ENCODE results near the gene DHRS3.

The DHRS3 gene

GRCh38 chr1:12608311-12608957 lies 9.6 kb downstream of the DHRS3 start:
- TF ChIP-seq EZH2phosphoT487 (conservative IDR thresholded peaks at IDR 0.05; ENCODE audit: low read length), result no peak
- TF ChIP-seq, protein P1, sequence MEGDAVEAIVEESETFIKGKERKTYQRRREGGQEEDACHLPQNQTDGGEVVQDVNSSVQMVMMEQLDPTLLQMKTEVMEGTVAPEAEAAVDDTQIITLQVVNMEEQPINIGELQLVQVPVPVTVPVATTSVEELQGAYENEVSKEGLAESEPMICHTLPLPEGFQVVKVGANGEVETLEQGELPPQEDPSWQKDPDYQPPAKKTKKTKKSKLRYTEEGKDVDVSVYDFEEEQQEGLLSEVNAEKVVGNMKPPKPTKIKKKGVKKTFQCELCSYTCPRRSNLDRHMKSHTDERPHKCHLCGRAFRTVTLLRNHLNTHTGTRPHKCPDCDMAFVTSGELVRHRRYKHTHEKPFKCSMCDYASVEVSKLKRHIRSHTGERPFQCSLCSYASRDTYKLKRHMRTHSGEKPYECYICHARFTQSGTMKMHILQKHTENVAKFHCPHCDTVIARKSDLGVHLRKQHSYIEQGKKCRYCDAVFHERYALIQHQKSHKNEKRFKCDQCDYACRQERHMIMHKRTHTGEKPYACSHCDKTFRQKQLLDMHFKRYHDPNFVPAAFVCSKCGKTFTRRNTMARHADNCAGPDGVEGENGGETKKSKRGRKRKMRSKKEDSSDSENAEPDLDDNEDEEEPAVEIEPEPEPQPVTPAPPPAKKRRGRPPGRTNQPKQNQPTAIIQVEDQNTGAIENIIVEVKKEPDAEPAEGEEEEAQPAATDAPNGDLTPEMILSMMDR (IDR thresholded peaks at IDR 0.05; ENCODE audit: insufficient read depth, low read length, poor library complexity, severe bottlenecking), result no peak
- no peak overlapping the region for H3K4me2 ChIP-seq (ENCODE audit: low read depth, low read length, poor library complexity, severe bottlenecking)
- no peaks in the 10 kb centered on the region for H3K9me2 ChIP-seq (replicated peaks; ENCODE audit: insufficient read depth, low read length)
- H3K79me2 ChIP-seq (ENCODE audit: insufficient read depth, low read length), result no peaks in the 10 kb centered on the region
- H3K27ac ChIP-seq (ENCODE audit: low read depth, low read length), result no peak overlapping the region
- H3K36me3 ChIP-seq (ENCODE audit: low read length), result no peaks in the 10 kb centered on the region
- H3K4me3 ChIP-seq (ENCODE audit: insufficient read depth, low read length, poor library complexity, severe bottlenecking), result no peak overlapping the region
- no peak overlapping the region for H2AFZ ChIP-seq (ENCODE audit: low read depth, low read length, severe bottlenecking)
- no peaks in the 10 kb centered on the region for H3K27me3 ChIP-seq (ENCODE audit: low read length)
- H3K9me3 ChIP-seq (ENCODE audit: insufficient read depth, low read length), result no peaks in the 10 kb centered on the region
- H4K20me1 ChIP-seq (ENCODE audit: low read depth, low read length), result no peaks in the 10 kb centered on the region
- H3F3A ChIP-seq (ENCODE audit: insufficient read depth), result no peaks in the 10 kb centered on the region
- no peak overlapping the region for H3K9ac ChIP-seq (ENCODE audit: low read length)

- H3K79me2 ChIP-seq (ENCODE audit: insufficient read depth, low read length), result no peaks in the 10 kb centered on the region
These were observed 10.7 kb downstream of the DHRS3 start for GRCh38 chr1:12607263-12607662.

GRCh38 chr1:12604986-12605385 lies 13.0 kb downstream of the DHRS3 start:
- Histone ChIP-seq H3K79me2 (ENCODE audit: insufficient read depth, low read length) (no peaks in the 10 kb centered on the region), H3K27ac (ENCODE audit: low read depth, low read length) (no peak overlapping the region)

More at GRCh38 chr1:12607263-12607662, 10.7 kb downstream of the DHRS3 start:
- H3K36me3 ChIP-seq (ENCODE audit: low read length), result no peaks in the 10 kb centered on the region
- H2AFZ ChIP-seq (ENCODE audit: low read depth, low read length, severe bottlenecking), result no peak overlapping the region
- H3K27ac ChIP-seq (ENCODE audit: low read depth, low read length), result no peak overlapping the region
- H4K20me1 ChIP-seq (ENCODE audit: low read depth, low read length), result no peaks in the 10 kb centered on the region
- H3K27me3 ChIP-seq (ENCODE audit: low read length), result no peaks in the 10 kb centered on the region
- H3K9ac ChIP-seq (ENCODE audit: low read length), result no peak overlapping the region
- H3K9me3 ChIP-seq (ENCODE audit: insufficient read depth, low read length), result no peaks in the 10 kb centered on the region
- H3K9me2 ChIP-seq (replicated peaks; ENCODE audit: insufficient read depth, low read length), result no peaks in the 10 kb centered on the region
- H3K4me3 ChIP-seq (ENCODE audit: insufficient read depth, low read length, poor library complexity, severe bottlenecking), result no peak overlapping the region
- no peaks in the 10 kb centered on the region for H3F3A ChIP-seq (ENCODE audit: insufficient read depth)
- TF ChIP-seq, protein P1 (IDR thresholded peaks at IDR 0.05; ENCODE audit: insufficient read depth, low read length, poor library complexity, severe bottlenecking), result no peak
- no peak for TF ChIP-seq EZH2phosphoT487 (conservative IDR thresholded peaks at IDR 0.05; ENCODE audit: low read length)
- no peak overlapping the region for H3K4me2 ChIP-seq (ENCODE audit: low read depth, low read length, poor library complexity, severe bottlenecking)

More at GRCh38 chr1:12604986-12605385, 13.0 kb downstream of the DHRS3 start:
- H3K9me2 ChIP-seq (replicated peaks; ENCODE audit: insufficient read depth, low read length), result no peaks in the 10 kb centered on the region
- H3K36me3 ChIP-seq (ENCODE audit: low read length), result no peaks in the 10 kb centered on the region
- no peaks in the 10 kb centered on the region for H3K27me3 ChIP-seq (ENCODE audit: low read length)
- H3K9me3 ChIP-seq (ENCODE audit: insufficient read depth, low read length), result no peaks in the 10 kb centered on the region
- H3K4me3 ChIP-seq (ENCODE audit: insufficient read depth, low read length, poor library complexity, severe bottlenecking), result no peak overlapping the region
- TF ChIP-seq, protein P1 (IDR thresholded peaks at IDR 0.05; ENCODE audit: insufficient read depth, low read length, poor library complexity, severe bottlenecking), result no peak
- TF ChIP-seq EZH2phosphoT487 (conservative IDR thresholded peaks at IDR 0.05; ENCODE audit: low read length), result no peak
- H4K20me1 ChIP-seq (ENCODE audit: low read depth, low read length), result no peaks in the 10 kb centered on the region
- no peak overlapping the region for H3K4me2 ChIP-seq (ENCODE audit: low read depth, low read length, poor library complexity, severe bottlenecking)
- no peaks in the 10 kb centered on the region for H3F3A ChIP-seq (ENCODE audit: insufficient read depth)
- no peak overlapping the region for H3K9ac ChIP-seq (ENCODE audit: low read length)
- H2AFZ ChIP-seq (ENCODE audit: low read depth, low read length, severe bottlenecking), result no peak overlapping the region
